ENCODE measurements around the gene YTHDC2.
A peak's percentile ranks its signal among the peaks of the same experiment; 100 is the strongest.
"Not testable (repeated sequence)": the region's sequence is repeated elsewhere in the genome, so short reads cannot be mapped to it uniquely, and the experiment has no call there.

YTHDC2 gene

GRCh38 chr5:113603246-113603645, 89.8 kb downstream of the YTHDC2 start:
- DNase-seq (ENCODE audit: low spot score) = not testable (repeated sequence)

- DNase-seq (ENCODE audit: low spot score) = peak; percentile 48
These were observed 93.0 kb downstream of the YTHDC2 start for GRCh38 chr5:113606298-113607134.

DNA sequence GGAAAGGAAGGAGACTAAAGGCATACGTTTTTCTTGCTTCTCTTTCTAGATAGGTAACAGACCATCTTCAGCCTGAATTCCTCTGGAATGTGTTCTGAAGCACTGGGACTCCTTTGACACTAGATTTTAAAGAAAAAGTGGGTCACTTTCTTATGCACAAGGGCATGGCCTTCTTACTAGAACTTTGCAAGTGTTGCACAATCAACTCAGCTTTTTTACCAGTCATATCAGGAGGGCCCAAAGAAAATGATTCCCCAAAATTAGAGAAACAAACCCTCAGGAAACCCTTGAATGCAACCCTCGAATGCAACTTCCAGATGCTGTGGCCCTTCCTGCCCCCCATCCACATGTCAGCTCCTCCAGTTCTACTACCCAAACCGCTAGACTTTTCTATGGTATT, 93.9 kb downstream of the YTHDC2 start:
- DNase-seq (ENCODE audit: low spot score) = no peak

DNA sequence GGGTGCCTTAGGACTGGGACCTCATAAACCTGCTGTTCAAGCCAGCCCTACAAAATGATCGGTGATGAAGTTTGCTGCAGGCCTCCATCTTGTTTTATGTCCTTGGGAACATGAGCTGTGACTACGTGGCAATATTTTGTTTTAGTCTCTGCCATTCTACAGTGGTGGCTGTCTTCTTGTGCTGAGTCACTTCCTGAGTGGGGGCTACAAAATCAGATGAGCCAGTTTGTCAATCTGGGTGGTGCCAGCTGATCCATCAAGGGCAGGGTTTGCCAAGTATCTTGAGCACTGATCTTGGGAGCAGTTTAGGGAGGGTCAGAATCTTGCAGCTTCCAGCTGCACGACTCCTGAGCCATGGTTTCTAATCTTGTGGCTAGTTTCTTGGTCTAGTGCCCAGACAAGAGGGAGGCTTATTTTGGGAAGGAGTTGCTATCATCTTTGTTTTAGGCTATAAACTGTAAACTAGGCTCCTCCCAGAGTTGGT, 94.7 kb downstream of the YTHDC2 start:
- no peak for DNase-seq (ENCODE audit: low spot score)

- peak; percentile 65 for DNase-seq (ENCODE audit: low spot score)
These were observed 98.6 kb downstream of the YTHDC2 start for GRCh38 chr5:113612060-113612496.

DNA sequence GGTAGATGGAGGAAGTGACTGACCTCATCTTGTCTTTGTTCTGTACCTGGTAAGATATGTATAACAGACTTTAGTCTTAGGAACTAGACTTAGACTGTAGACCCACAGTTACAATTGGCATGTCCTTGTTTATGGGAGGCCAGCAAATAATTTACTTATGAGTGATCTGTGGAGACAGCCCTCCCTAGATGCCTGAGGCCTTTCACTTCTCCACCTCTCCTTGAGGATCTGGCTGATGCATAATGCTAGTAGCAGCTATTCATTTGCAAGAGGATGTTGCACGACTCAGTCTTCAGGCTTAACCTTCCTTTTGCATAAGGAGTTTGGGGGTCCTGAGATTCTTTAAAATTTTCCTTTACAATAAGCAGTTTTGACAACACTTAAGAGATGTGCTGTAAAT, 100.7 kb downstream of the YTHDC2 start:
- no peak for DNase-seq (ENCODE audit: low spot score)

DNA sequence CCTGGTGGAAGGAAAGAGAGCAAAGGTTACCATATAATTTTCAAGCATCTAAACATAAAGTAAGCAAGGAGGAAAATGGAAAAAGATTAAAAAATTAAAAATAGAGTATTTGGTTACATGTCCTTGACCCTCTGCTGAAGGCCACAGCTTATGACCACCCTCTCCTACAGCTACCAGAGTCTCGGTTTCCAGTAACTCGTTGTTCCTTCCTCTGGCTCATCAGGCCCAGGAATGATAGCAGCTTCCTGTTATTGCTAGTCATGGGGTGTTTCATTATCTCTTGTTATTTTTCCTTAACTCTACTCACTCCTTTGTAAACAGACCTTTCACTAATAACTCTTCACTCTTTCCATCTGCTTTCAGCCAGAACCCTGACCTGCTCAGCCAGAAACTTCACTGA, 102.2 kb downstream of the YTHDC2 start:
- DNase-seq (ENCODE audit: low spot score) = peak; percentile 13

DNA sequence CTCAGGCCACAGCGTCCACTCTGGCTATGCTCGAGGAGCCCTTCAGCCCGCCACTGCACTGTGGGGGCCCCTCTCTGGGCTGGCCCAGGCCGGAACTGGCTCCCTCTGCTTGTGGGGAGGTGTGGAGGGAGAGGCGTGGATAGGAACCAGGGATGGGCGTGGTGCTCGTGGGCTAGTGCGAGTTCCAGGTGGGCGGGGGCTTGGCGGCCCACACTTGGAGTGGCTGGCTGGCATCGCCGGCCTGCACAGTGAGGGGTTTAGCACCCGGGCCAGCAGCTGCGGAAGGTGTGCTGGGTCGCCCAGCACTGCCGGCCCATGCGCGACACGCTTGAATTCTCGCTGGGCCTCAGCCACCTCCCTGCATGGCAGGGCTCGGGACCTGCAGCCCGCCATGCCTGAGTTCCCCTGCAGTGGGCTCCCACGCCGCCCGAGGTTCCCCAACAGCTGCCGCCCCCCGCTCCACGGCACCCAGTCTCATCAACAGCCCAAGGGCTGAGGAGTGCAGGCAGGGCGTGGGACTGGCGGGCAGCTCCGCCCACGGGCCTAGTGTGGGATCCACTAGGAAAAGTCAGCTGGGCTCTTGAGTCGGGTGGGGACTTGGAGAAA, 103.8 kb downstream of the YTHDC2 start:
- DNase-seq (ENCODE audit: low spot score) = no peak

GRCh38 chr5:113632996-113633395, 119.5 kb downstream of the YTHDC2 start:
- DNase-seq (ENCODE audit: low spot score) = no peak

DNA sequence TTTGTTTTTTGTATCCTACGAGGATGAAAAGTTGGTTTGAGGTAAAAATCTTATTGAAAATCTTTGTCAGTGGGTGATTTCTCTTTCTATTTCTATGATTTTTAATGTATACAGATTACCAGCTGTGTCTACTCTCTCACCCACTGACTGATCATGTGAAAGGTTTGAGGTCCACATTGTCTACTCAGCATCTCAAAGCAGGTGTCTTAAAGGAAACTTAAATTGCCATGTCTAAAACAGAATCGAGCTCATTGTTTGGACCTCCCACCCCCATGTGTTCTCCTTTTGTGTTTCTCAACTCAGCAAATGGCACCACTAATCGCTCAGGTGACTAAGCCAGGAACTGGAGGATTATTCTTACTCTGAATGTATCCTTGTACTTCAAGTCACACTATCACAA, 121.5 kb downstream of the YTHDC2 start:
- DNase-seq (ENCODE audit: low spot score) = no peak

DNA sequence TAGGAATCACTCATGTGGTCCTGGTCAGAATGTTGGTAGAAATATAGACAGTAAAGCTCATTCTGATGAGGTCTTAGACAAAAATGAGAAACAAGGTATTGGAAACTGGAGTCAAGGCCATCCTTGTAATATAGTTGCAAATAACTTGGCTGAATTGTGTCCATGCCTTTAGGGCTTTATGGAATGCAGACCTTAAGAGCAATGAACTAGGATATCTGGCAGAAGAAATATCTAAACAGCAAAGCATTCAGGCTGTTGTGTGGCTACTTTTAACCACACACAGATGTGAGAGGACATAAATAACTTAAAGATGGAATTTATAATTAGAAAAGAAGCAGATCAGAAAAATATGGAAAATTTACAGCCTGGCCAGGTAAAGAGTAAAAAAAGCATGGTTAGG, 128.2 kb downstream of the YTHDC2 start:
- no peak for DNase-seq (ENCODE audit: low spot score)
